WTC11 (cell line): ENCODE measurements around the gene ATP6V0E1. TPM values are rescaled to one million over a fixed set of nuclear protein-coding genes. Genes with fewer than 3 reads are reported as not detected.

Experiments used
- ATAC-seq: fragments of 200-7000 bp; cut with Tn5 transposase; 2 replicates; pipeline ENCODE4 v1.10.0; 2021; ENCODE audit warnings: mild to moderate bottlenecking, moderate library complexity
- CTCF ChIA-PET: fragments of 300-600 bp; sonication (Branson Sonifier 250); formaldehyde crosslinking; loops from one replicate; lab custom pipeline; 2021; ENCODE audit warnings: antibody characterized with exemption; lab: Charles Lee
- POLR2A ChIA-PET: fragments of 350-600 bp; sonication (Branson Sonifier 250); formaldehyde crosslinking; loops from one replicate; lab custom pipeline; 2021; ENCODE audit warnings: antibody characterized with exemption; lab: Charles Lee
- DNase-seq: peaks from one replicate; pipeline ENCODE4 v3.0.0; 2021; ENCODE audit warnings: low spot score
- H3K27ac Mint-ChIP-seq: 2 replicates; pipeline ENCODE4 v1.8.0; 2021; ENCODE audit warnings: mixed read lengths
- H3K27me3 Mint-ChIP-seq: 2 replicates; pipeline ENCODE4 v1.8.0; 2021; ENCODE audit warnings: low read depth, mild to moderate bottlenecking, moderate library complexity, mixed read lengths
- H3K36me3 Mint-ChIP-seq: 2 replicates; pipeline ENCODE4 v1.8.0; 2021; ENCODE audit warnings: mixed read lengths
- H3K4me1 Mint-ChIP-seq: 2 replicates; pipeline ENCODE4 v1.8.0; 2022; ENCODE audit warnings: mixed read lengths
- H3K4me3 Mint-ChIP-seq: 2 replicates; pipeline ENCODE4 v1.8.0; 2021; ENCODE audit warnings: mild to moderate bottlenecking, moderate library complexity, mixed read lengths
- H3K9me3 Mint-ChIP-seq: 2 replicates; pipeline ENCODE4 v1.8.0; 2021; ENCODE audit warnings: mixed read lengths
- ESRRA ChIP-seq: sonication (generic); formaldehyde crosslinking; IDR thresholded peaks from 2 replicates; pipeline ENCODE4 v1.8.1; 2022; ENCODE audit warnings: mild to moderate bottlenecking, missing genetic modification reagents, borderline replicate concordance
- HMGA2 ChIP-seq: fragments of 250-450 bp; sonication (Bioruptor Pico); IDR thresholded peaks from 2 replicates; pipeline ENCODE4 v1.4.0; 2021; ENCODE audit warnings: mild to moderate bottlenecking, moderate library complexity
- NR2C2 ChIP-seq: sonication (generic); formaldehyde crosslinking; IDR thresholded peaks from 2 replicates; pipeline ENCODE4 v1.8.0; 2022; ENCODE audit warnings: mild to moderate bottlenecking, missing genetic modification reagents
- SP1 ChIP-seq: sonication (generic); formaldehyde crosslinking; conservative IDR thresholded peaks from 2 replicates; pipeline ENCODE4 v1.8.1; 2022; ENCODE audit warnings: missing genetic modification reagents
- TP53 ChIP-seq: sonication (generic); formaldehyde crosslinking; IDR thresholded peaks from 2 replicates; pipeline ENCODE4 v1.8.1; 2023; ENCODE audit warnings: mild to moderate bottlenecking, missing genetic modification reagents
- ZNF671 ChIP-seq: fragments of 250-450 bp; sonication (Bioruptor Pico); IDR thresholded peaks from 2 replicates; pipeline ENCODE4 v1.8.0; 2021; ENCODE audit warnings: mild to moderate bottlenecking
- total RNA-seq: library from RNA; stranded (reverse); gene quantifications from 3 replicates; pipeline ENCODE4 v1.2.3, GENCODE V29; 2021
- TF ChIP-seq, protein P1 (sequence below): sonication (generic); formaldehyde crosslinking; IDR thresholded peaks from 2 replicates; pipeline ENCODE4 v1.8.1; 2022; ENCODE audit warnings: low read depth, missing genetic modification reagents, borderline replicate concordance
- TF ChIP-seq, protein P2 (sequence below): sonication (generic); formaldehyde crosslinking; IDR thresholded peaks from 2 replicates; pipeline ENCODE4 v1.8.0; 2023; ENCODE audit warnings: mild to moderate bottlenecking, missing genetic modification reagents
- TF ChIP-seq, protein P3 (sequence below): sonication (generic); formaldehyde crosslinking; IDR thresholded peaks from 2 replicates; pipeline ENCODE4 v1.8.0; 2022; ENCODE audit warnings: missing genetic modification reagents
- TF ChIP-seq, protein P4 (sequence below): sonication (generic); formaldehyde crosslinking; IDR thresholded peaks from 2 replicates; pipeline ENCODE4 v1.8.1; 2022; ENCODE audit warnings: mild to moderate bottlenecking, moderate library complexity, missing genetic modification reagents
- TF ChIP-seq, protein P5 (sequence below): sonication (generic); formaldehyde crosslinking; IDR thresholded peaks from 2 replicates; pipeline ENCODE4 v1.8.0; 2023; ENCODE audit warnings: missing genetic modification reagents, mild to moderate bottlenecking, borderline replicate concordance
- TF ChIP-seq, protein P6 (sequence below): sonication (generic); formaldehyde crosslinking; IDR thresholded peaks from 2 replicates; pipeline ENCODE4 v1.8.1; 2022; ENCODE audit warnings: low read depth, mild to moderate bottlenecking, moderate library complexity, missing genetic modification reagents, borderline replicate concordance

Gene ATP6V0E1
- total RNA-seq, 1 experiment from 2014 or later: 80.9 TPM

DNA sequence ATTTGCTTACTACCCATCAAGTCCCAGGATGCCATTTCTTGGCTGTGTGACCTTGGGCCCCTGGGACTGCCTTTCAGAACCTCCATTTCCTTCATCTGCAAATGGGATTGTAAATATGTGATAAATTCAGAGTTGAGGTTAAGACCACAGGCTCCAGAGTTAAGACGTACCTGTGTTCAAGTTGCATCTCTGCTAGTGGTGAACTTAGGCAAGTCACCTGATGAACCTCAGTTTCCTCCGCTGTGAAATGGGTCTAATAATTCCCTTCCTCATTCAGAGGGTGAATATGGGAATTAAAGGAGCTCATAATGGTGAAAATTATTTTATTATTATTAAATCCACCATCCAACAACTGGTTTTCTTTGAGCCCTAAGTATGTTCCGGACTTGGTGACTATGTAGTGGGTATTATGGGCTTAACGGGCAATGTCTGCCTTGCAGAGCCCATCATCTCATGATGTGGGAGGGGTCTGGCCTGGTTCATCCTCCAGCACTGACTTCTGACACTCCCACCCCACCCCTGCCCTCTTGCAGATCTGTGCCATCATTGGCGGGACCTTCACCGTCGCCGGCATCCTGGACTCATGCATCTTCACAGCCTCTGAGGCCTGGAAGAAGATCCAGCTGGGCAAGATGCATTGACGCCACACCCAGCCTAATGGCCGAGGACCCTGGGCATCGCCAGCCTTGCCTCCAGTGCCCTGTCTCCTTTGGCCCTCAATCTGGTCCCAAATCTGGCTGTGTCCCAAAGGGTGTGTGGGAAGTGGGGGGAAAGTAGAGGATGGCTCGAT lies 33.2 kb upstream of the ATP6V0E1 start:
- DNase-seq: no peak
- Mint-ChIP-seq H3K27me3 (peaks cover 14% of the 10 kb centered on the region), H3K36me3 (peaks cover 20% of the 10 kb centered on the region), H3K9me3 (no peaks in the 10 kb centered on the region), H3K4me3 (no peak overlapping the region), H3K27ac (no peak overlapping the region), H3K4me1 (no peaks in the 10 kb centered on the region)
- ChIA-PET POLR2A (no interaction called here), CTCF (interaction anchor here (1.1 to 4.2 kb wide), 4 partner anchors 9 to 236 kb away, joined by 3 to 16 read pairs (median 4); partner anchors contain the start of gene RPL26L1)
- TF ChIP-seq SP1 (no peak), ZNF671 (CRISPR knock-in tag) (no peak), NR2C2 (CRISPR knock-in tag) (no peak), ESRRA (CRISPR knock-in tag) (no peak), HMGA2 (CRISPR knock-in tag) (no peak), TP53 (CRISPR knock-in tag) (no peak)
- TF ChIP-seq, protein P1, sequence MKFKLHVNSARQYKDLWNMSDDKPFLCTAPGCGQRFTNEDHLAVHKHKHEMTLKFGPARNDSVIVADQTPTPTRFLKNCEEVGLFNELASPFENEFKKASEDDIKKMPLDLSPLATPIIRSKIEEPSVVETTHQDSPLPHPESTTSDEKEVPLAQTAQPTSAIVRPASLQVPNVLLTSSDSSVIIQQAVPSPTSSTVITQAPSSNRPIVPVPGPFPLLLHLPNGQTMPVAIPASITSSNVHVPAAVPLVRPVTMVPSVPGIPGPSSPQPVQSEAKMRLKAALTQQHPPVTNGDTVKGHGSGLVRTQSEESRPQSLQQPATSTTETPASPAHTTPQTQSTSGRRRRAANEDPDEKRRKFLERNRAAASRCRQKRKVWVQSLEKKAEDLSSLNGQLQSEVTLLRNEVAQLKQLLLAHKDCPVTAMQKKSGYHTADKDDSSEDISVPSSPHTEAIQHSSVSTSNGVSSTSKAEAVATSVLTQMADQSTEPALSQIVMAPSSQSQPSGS (CRISPR knock-in tag): no peak
- TF ChIP-seq, protein P2, sequence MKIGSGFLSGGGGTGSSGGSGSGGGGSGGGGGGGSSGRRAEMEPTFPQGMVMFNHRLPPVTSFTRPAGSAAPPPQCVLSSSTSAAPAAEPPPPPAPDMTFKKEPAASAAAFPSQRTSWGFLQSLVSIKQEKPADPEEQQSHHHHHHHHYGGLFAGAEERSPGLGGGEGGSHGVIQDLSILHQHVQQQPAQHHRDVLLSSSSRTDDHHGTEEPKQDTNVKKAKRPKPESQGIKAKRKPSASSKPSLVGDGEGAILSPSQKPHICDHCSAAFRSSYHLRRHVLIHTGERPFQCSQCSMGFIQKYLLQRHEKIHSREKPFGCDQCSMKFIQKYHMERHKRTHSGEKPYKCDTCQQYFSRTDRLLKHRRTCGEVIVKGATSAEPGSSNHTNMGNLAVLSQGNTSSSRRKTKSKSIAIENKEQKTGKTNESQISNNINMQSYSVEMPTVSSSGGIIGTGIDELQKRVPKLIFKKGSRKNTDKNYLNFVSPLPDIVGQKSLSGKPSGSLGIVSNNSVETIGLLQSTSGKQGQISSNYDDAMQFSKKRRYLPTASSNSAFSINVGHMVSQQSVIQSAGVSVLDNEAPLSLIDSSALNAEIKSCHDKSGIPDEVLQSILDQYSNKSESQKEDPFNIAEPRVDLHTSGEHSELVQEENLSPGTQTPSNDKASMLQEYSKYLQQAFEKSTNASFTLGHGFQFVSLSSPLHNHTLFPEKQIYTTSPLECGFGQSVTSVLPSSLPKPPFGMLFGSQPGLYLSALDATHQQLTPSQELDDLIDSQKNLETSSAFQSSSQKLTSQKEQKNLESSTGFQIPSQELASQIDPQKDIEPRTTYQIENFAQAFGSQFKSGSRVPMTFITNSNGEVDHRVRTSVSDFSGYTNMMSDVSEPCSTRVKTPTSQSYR (CRISPR knock-in tag): no peak
- TF ChIP-seq, protein P3, sequence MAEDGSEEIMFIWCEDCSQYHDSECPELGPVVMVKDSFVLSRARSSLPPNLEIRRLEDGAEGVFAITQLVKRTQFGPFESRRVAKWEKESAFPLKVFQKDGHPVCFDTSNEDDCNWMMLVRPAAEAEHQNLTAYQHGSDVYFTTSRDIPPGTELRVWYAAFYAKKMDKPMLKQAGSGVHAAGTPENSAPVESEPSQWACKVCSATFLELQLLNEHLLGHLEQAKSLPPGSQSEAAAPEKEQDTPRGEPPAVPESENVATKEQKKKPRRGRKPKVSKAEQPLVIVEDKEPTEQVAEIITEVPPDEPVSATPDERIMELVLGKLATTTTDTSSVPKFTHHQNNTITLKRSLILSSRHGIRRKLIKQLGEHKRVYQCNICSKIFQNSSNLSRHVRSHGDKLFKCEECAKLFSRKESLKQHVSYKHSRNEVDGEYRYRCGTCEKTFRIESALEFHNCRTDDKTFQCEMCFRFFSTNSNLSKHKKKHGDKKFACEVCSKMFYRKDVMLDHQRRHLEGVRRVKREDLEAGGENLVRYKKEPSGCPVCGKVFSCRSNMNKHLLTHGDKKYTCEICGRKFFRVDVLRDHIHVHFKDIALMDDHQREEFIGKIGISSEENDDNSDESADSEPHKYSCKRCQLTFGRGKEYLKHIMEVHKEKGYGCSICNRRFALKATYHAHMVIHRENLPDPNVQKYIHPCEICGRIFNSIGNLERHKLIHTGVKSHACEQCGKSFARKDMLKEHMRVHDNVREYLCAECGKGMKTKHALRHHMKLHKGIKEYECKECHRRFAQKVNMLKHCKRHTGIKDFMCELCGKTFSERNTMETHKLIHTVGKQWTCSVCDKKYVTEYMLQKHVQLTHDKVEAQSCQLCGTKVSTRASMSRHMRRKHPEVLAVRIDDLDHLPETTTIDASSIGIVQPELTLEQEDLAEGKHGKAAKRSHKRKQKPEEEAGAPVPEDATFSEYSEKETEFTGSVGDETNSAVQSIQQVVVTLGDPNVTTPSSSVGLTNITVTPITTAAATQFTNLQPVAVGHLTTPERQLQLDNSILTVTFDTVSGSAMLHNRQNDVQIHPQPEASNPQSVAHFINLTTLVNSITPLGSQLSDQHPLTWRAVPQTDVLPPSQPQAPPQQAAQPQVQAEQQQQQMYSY (CRISPR knock-in tag): no peak
- TF ChIP-seq, protein P4, sequence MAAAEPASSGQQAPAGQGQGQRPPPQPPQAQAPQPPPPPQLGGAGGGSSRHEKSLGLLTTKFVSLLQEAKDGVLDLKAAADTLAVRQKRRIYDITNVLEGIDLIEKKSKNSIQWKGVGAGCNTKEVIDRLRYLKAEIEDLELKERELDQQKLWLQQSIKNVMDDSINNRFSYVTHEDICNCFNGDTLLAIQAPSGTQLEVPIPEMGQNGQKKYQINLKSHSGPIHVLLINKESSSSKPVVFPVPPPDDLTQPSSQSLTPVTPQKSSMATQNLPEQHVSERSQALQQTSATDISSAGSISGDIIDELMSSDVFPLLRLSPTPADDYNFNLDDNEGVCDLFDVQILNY (CRISPR knock-in tag): no peak
- TF ChIP-seq, protein P5, sequence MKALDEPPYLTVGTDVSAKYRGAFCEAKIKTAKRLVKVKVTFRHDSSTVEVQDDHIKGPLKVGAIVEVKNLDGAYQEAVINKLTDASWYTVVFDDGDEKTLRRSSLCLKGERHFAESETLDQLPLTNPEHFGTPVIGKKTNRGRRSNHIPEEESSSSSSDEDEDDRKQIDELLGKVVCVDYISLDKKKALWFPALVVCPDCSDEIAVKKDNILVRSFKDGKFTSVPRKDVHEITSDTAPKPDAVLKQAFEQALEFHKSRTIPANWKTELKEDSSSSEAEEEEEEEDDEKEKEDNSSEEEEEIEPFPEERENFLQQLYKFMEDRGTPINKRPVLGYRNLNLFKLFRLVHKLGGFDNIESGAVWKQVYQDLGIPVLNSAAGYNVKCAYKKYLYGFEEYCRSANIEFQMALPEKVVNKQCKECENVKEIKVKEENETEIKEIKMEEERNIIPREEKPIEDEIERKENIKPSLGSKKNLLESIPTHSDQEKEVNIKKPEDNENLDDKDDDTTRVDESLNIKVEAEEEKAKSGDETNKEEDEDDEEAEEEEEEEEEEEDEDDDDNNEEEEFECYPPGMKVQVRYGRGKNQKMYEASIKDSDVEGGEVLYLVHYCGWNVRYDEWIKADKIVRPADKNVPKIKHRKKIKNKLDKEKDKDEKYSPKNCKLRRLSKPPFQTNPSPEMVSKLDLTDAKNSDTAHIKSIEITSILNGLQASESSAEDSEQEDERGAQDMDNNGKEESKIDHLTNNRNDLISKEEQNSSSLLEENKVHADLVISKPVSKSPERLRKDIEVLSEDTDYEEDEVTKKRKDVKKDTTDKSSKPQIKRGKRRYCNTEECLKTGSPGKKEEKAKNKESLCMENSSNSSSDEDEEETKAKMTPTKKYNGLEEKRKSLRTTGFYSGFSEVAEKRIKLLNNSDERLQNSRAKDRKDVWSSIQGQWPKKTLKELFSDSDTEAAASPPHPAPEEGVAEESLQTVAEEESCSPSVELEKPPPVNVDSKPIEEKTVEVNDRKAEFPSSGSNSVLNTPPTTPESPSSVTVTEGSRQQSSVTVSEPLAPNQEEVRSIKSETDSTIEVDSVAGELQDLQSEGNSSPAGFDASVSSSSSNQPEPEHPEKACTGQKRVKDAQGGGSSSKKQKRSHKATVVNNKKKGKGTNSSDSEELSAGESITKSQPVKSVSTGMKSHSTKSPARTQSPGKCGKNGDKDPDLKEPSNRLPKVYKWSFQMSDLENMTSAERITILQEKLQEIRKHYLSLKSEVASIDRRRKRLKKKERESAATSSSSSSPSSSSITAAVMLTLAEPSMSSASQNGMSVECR (CRISPR knock-in tag): no peak
- TF ChIP-seq, protein P6, sequence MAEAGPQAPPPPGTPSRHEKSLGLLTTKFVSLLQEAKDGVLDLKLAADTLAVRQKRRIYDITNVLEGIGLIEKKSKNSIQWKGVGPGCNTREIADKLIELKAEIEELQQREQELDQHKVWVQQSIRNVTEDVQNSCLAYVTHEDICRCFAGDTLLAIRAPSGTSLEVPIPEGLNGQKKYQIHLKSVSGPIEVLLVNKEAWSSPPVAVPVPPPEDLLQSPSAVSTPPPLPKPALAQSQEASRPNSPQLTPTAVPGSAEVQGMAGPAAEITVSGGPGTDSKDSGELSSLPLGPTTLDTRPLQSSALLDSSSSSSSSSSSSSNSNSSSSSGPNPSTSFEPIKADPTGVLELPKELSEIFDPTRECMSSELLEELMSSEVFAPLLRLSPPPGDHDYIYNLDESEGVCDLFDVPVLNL: no peak
- no peak for ATAC-seq
